Posterior cingulate gyrus (tissue), 11 donors: ENCODE measurements around the gene KCNK2.

Experiments used
- DNase-seq, 10 donors: peaks; one replicate each; pipeline versions ENCODE4 v3.0.0 to v3.0.0-alpha.2; 2020 to 2021; ENCODE audit warnings: mixed read lengths in 3 of 10
- intact Hi-C: fragments of 100-400 bp; cut with DNase I; formaldehyde crosslinking; loops from one replicate; pipeline ENCODE4 v1.15.1; 2023

Gene KCNK2

GRCh38 chr1:215094381-215094780 is 11.8 kb downstream of the KCNK2 start:
- intact Hi-C loops: no loop called here
- DNase-seq: no peak

- intact Hi-C loops: no loop called here
- no peak for DNase-seq
Observed at GRCh38 chr1:215095524-215095923, 13.0 kb downstream of the KCNK2 start.

GRCh38 chr1:215101511-215101910 is 19.0 kb downstream of the KCNK2 start:
- DNase-seq: no peak
- intact Hi-C loops: no loop called here

- intact Hi-C loops: no loop called here
- no peak for DNase-seq
Observed at GRCh38 chr1:215104283-215104682, 21.7 kb downstream of the KCNK2 start.

GRCh38 chr1:215106067-215106466 is 23.5 kb downstream of the KCNK2 start:
- intact Hi-C loops: no loop called here
- no peak for DNase-seq

GRCh38 chr1:215109171-215109570 is 26.6 kb downstream of the KCNK2 start:
- intact Hi-C loops: no loop called here
- no peak for DNase-seq

GRCh38 chr1:215111916-215112315 is 29.4 kb downstream of the KCNK2 start:
- DNase-seq: no peak
- intact Hi-C loops: no loop called here

- intact Hi-C loops: no loop called here
- no peak for DNase-seq
Observed at GRCh38 chr1:215113776-215114153, 31.2 kb downstream of the KCNK2 start.

- DNase-seq: no peak
- intact Hi-C loops: no loop called here
Observed at GRCh38 chr1:215114154-215114933, 31.8 kb downstream of the KCNK2 start.

- intact Hi-C loops: no loop called here
- no peak for DNase-seq
Observed at GRCh38 chr1:215115760-215116159, 33.2 kb downstream of the KCNK2 start.

- DNase-seq: no peak
- intact Hi-C loops: no loop called here
Observed at GRCh38 chr1:215118081-215118480, 35.5 kb downstream of the KCNK2 start.

GRCh38 chr1:215119056-215119455 is 36.5 kb downstream of the KCNK2 start:
- intact Hi-C loops: no loop called here
- no peak for DNase-seq

GRCh38 chr1:215119719-215120365 is 37.3 kb downstream of the KCNK2 start:
- no peak for DNase-seq
- intact Hi-C loops: no loop called here

- intact Hi-C loops: no loop called here
- no peak for DNase-seq
Observed at GRCh38 chr1:215128504-215128903, 46.0 kb downstream of the KCNK2 start.

- intact Hi-C loops: no loop called here
Observed at GRCh38 chr1:215131291-215131690, 48.8 kb downstream of the KCNK2 start.

GRCh38 chr1:215132156-215132555 is 49.6 kb downstream of the KCNK2 start:
- intact Hi-C loops: no loop called here
- no peak for DNase-seq

More at GRCh38 chr1:215131291-215131690, 48.8 kb downstream of the KCNK2 start:
- no peak for DNase-seq

- DNase-seq: no peak
- intact Hi-C loops: no loop called here
Observed at GRCh38 chr1:215133532-215133931, 51.0 kb downstream of the KCNK2 start.

- DNase-seq: no peak
- intact Hi-C loops: no loop called here
Observed at GRCh38 chr1:215137985-215138384, 55.4 kb downstream of the KCNK2 start.

- intact Hi-C loops: no loop called here
- DNase-seq: no peak
Observed at GRCh38 chr1:215140135-215140534, 57.6 kb downstream of the KCNK2 start.

- intact Hi-C loops: no loop called here
- no peak for DNase-seq
Observed at GRCh38 chr1:215141460-215141859, 58.9 kb downstream of the KCNK2 start.

- intact Hi-C loops: no loop called here
- no peak for DNase-seq
Observed at GRCh38 chr1:215143497-215143896, 61.0 kb downstream of the KCNK2 start.
